Measurements from ENCODE around the gene CCDC91. TPM values are rescaled to one million over a fixed set of nuclear protein-coding genes. Genes with fewer than 3 reads are reported as not detected.
A peak's percentile ranks its signal among the peaks of the same experiment; 100 is the strongest.

CCDC91 gene
- total and polyA plus RNA-seq, 9 of the 15 experiments (the other 6 are each of a cell fraction or from before 2014, with no cell fraction given): 10.1 to 31.1 (median 26.3) TPM

DNA sequence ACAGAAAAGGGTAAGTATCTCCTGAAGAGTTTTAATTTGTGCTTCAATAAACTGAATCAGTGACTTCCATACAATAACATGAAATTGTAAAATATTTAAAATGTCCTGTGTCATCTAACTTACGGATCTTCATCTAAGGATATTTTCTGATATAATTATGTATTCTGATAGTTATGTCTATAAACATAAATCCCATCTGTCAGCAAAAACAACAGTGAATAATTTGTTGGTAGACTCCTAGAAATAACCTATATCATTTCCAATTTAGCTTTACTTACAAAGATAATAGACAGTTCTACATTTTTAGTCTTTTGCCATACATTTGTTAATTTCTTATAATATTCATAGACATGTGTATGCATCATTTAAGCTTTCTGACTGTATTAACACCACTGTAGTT is 293.9 kb downstream of the CCDC91 start:
- no peaks in the 10 kb centered on the region for H3K9me1 ChIP-seq (ENCODE audit: control insufficient read depth, insufficient read depth, low read length)
- no peak overlapping the region for H3K9ac ChIP-seq (ENCODE audit: insufficient read depth in 1 of 2, low read depth in 2 of 2, low read length in 2 of 2)
- H2AFZ ChIP-seq (ENCODE audit: low read depth, low read length): no peak overlapping the region
- no peak overlapping the region for H3K4me3 ChIP-seq
- intact Hi-C loops (cut with micrococcal nuclease): no loop called here
- H3K36me3 ChIP-seq (ENCODE audit: control insufficient read depth, insufficient read depth, low read length): peaks cover 3% of the 10 kb centered on the region; the same call in 1 of the 3 replicates
- no peak for FAIRE-seq
- H3K27me3 ChIP-seq (ENCODE audit: control insufficient read depth in 2 of 2, insufficient read depth in 2 of 2, low read length in 2 of 2): no peaks in the 10 kb centered on the region
- no peak overlapping the region for H3K4me2 ChIP-seq (ENCODE audit: insufficient read depth, low read length)
- no TSS peak for BruUV-seq (replicated peaks)
- ChIA-PET CTCF (ENCODE audit: low intra/inter-chr PET ratio) (no interaction called here), POLR2A (no interaction called here)
- no peaks in the 10 kb centered on the region for H4K20me1 ChIP-seq (replicated peaks; ENCODE audit: control insufficient read depth, insufficient read depth, low read length)
- no peak for ATAC-seq
- TF ChIP-seq CBX8 (IDR thresholded peaks at IDR 0.05; ENCODE audit: borderline replicate concordance, extremely low read depth, low read depth, low read length, poor library complexity, severe bottlenecking): no peak
- no peak for TF ChIP-seq SRF (CRISPR knock-in tag; IDR thresholded peaks at IDR 0.05)
- TF ChIP-seq HMGN3 (IDR thresholded peaks at IDR 0.05; ENCODE audit: borderline replicate concordance, extremely low read depth, insufficient read length, low read depth, low read length): no peak
- TF ChIP-seq MAFK (IDR thresholded peaks at IDR 0.05; ENCODE audit: low read length): peak; percentile 77
- TF ChIP-seq MAFF (IDR thresholded peaks at IDR 0.05; ENCODE audit: low read length): peak; percentile 70; the same call in 1 of the 2 replicates
- TF ChIP-seq MAFG (tag; conservative IDR thresholded peaks at IDR 0.05): peak; percentile 42; the same call in 1 of the 2 replicates
- peak; percentile 81 for TF ChIP-seq ZNF316 (IDR thresholded peaks at IDR 0.05)
- TF ChIP-seq C11orf30 (IDR thresholded peaks at IDR 0.05; ENCODE audit: low read depth): peak; percentile 66
- TF ChIP-seq SOX6 (IDR thresholded peaks at IDR 0.05): no peak
- in situ Hi-C loops (cut with MboI): no loop called here
- H3K79me2 ChIP-seq (ENCODE audit: control insufficient read depth, insufficient read depth, low read length): no peaks in the 10 kb centered on the region
- no peak overlapping the region for H3K27ac ChIP-seq (ENCODE audit: extremely low read depth, low read depth, low read length)
- no peaks in the 10 kb centered on the region for H3K4me1 ChIP-seq (replicated peaks in 1 of 2; ENCODE audit: control insufficient read depth in 2 of 2, insufficient read depth in 2 of 2, low read length in 2 of 2)
- no peaks in the 10 kb centered on the region for H3K9me3 ChIP-seq (replicated peaks; ENCODE audit: control insufficient read depth, insufficient read depth, low read depth, low read length)
- 62% methylated on average over 1 of the region's 1 CpG for WGBS (ENCODE audit: insufficient coverage, low coverage, missing lambda C conversion rate)
- no peak for DNase-seq (ENCODE audit: extremely low read depth in 1 of 4, low spot score in 3 of 4)
